NOMO-1 (cell line): Measurements from ENCODE around the gene OTUB1.

Experiments
- DNase-seq, 2 experiments: peaks; one replicate each; lab custom pipeline; 2025; ENCODE audit not compliant: unreplicated experiment in 2 of 2; lab: John Stamatoyannopoulos, UW

Gene OTUB1

GRCh38 chr11:64004590-64004984 is 18.3 kb downstream of the OTUB1 start:
- no peak for DNase-seq

GRCh38 chr11:64005691-64006090 is 19.5 kb downstream of the OTUB1 start:
- DNase-seq, result no peak

- DNase-seq, result no peak
Observed at GRCh38 chr11:64006398-64006797, 20.2 kb downstream of the OTUB1 start.

GRCh38 chr11:64007160-64007628 is 21.0 kb downstream of the OTUB1 start:
- peak; percentile 33 to 51 for DNase-seq

DNA sequence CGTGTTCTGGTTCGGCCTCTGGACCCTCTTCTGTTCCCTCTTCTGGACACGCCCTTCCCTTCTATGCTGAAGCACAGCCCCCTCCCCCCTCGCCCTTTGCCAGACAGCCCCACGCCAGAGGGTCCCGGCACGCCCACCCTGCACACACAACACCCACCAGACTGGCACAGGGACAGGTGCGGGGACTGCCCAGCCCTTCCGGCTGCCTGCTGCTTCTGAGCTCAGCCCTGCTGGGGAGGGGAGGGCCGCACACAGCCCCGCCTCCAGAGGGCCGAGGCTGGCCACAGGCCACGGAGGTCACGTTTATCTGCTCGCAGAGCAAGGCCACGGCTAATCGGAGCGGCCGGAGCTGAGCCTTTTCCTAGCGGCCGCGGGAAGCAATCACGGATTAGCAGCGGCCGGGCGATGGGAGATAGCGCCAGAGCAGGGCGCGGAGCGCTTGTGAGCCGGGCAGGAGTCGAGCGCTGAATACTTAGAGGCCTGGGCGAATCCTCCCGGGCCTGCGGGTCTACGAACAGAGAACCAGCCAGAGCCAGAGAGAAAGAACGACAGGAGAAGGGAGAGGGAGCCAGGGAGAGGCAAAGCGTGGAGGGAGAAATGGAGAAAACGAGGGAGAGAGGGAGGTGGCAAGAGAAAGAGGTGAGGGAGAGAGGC is 21.5 kb downstream of the OTUB1 start:
- no peak for DNase-seq

- no peak for DNase-seq
Observed at GRCh38 chr11:64008283-64008913, 22.2 kb downstream of the OTUB1 start.

GRCh38 chr11:64008914-64009633 is 22.8 kb downstream of the OTUB1 start:
- DNase-seq, result no peak

DNA sequence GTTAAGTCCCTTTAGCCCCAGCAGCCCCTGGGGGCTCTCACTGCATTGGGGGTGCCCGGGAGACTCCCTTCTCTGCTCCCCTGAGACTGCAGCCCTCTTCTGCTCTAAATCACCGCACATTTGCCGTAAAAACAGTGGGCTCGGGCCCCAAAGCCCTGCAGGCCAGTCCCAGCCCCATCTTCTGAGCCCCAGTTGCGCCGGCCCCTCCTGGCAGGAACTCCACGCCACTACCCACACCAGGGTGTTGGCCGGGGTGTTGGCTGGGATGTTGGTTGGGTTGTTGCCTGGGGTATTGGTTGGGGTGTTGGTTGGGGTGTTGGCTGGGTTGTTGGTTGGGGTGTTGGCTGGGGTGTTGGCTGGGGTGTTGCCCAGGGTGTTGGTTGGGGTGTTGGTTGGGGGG is 23.5 kb downstream of the OTUB1 start:
- no peak for DNase-seq

DNA sequence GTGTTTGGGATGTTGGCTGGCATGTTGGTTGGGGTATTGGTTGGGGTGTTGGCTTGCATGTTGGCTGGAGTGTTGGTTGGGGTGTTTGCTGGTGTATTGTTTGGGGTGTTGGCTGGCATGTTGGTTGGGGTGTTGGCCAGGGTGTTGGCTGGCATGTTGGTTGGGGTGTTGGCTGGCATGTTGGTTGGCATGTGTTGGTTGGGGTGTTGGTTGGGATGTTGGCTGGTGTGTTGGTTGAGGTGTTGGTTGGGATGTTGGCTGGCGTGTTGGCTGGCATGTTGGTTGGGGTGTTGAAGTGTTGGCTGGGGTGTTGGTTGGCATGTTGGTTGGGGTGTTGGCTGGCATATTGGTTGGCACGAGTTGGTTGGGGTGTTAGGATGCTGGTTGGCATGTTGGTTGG is 24.5 kb downstream of the OTUB1 start:
- no peak for DNase-seq

- no peak for DNase-seq
Observed at GRCh38 chr11:64011371-64011770, 25.1 kb downstream of the OTUB1 start.

- no peak for DNase-seq
Observed at GRCh38 chr11:64013141-64013896, 27.1 kb downstream of the OTUB1 start.

GRCh38 chr11:64014356-64014755 is 28.1 kb downstream of the OTUB1 start:
- DNase-seq, result no peak

- no peak for DNase-seq
Observed at GRCh38 chr11:64015510-64015909, 29.3 kb downstream of the OTUB1 start.

GRCh38 chr11:64015935-64016845 is 30.0 kb downstream of the OTUB1 start:
- DNase-seq, result no peak

DNA sequence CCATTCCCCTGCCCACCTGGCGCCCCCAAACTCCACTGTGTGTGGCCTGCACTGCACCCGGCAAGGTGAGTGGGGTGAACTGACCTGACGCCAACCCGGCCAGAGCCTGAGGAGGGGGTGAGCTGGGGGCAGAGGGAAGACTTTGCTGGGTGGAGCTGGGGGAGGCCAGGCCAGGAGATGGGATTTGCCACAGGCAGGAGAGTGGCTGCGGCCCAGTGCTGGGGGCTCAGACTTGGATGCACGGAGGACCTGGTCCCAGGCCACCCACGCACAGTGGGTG is 31.6 kb downstream of the OTUB1 start:
- no peak for DNase-seq

DNA sequence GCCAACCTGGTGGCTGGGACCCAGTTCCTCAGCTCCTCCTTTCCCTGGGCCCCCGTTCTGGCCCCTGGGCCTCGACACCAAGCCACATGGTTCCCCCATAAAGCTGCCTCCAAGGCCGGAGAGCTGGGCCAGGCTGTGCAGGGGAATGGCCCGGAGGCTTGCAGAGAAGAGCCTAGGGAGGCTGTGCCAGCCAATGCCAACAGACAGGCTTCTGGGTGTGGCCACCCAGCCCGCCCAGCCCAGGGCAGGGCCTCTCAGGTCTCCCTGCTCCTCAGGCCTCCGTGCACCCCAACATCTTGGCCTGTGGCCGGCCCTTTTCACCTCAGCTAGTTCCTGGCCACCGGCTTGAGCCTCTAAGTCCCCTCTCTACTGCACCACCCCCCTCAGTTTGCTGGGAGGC is 32.1 kb downstream of the OTUB1 start:
- DNase-seq, result no peak

DNA sequence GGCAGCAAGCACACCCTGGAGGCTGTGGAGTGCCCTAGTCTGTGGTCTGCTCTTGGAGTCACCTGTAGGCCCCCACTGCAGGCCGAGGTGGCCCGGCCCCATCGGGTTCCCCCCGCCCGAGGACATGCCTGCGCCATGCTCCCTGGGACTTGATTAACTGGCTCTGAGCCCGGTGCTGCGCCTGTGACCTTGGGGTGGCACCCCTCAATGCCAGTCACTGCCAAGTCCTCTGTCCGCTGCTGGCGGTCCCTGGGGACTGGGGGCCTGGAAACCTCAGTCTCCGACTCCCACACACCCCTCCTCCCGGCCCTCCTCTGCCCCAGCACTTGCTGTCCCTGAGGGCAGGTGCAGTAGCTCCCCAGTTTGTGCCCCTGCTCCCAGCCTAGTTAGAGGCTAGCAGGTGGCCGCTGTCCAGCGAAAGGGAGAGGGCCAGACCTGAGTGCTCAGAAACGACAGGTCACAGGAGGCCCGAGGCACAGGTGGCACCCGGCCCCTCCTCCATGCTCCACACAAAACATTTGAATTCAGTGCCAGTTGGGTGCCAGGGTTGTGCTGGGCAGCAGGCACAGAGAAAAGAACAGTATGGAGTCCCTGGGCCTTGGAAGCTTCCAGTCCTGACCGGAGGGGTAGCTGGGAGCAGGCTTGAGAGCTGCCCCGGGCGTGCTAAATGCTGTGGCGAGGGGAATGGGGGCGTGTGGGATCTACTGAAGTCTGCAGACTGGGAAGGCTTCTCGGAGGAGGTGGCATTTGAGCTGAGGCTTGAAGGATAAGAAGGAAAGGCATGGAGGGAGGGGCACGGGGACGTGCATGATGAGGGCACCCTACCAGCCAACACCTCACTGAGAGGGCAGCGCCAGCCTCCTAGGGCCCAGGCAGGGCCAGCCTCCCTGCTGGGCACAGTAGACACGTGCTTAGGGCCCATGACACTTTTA is 33.1 kb downstream of the OTUB1 start:
- DNase-seq, result no peak

DNA sequence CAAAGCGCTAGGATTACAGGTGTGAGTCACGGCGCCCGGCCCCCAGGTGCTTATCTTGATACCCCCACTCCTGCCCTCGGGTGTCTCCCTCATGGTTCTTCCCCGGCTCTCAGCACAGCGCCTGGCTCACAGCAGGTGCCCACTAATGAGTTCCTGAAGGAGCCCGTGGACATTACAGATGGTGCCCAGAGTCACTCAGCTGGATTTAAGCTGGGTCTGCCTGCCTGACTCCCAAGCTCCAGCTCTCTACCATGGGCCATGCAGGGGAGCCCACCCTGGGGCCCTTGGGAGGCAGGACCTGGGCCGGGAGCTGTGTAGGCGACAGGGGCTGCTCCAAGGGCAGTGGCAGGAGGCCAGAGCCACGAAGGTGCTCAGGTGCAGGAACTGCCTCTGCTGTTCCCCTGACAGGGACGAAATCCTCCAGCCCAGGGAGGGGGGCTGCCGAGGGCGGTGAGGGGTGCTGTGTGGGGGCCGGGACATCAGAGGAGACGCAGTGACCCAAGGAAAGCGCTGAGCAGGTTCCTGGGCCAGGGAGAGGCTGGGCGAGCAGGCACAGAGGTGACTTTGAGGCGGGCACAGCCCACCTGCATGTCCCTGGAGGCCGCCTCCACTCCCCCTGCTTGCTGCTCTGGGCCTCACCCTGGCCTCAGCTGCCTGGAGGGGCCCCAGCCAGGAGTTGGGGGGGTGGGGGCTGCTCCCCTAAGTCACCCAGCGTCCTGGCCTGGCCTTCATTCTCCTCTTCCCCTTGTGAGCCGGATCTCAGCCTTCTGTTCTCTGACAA is 34.9 kb downstream of the OTUB1 start:
- no peak for DNase-seq

DNA sequence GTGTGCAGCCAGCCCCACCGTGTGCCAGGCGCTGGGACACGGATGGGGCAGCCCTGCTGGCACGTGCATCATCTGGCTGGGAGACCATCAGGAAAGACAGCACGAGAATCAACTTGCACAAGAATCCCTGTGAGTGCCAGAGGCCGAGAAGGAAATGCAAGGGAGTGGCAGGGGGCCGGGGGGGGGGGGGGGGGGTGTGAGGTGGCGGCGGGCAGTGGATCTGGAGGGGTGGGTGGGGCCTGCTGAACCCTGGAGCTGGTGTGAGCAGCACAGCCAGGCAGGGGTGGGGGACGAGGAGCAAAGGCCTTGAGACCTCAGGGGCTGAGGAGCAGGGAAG is 35.5 kb downstream of the OTUB1 start:
- DNase-seq, result no peak
